GM21529 (cell line): ENCODE data around the gene SLC1A3.

Source experiments
- ATAC-seq: cut with Tn5 transposase; IDR thresholded peaks from one replicate; pipeline ENCODE4 v1.9.1; 2021; ENCODE audit not compliant: unreplicated experiment

Gene SLC1A3

GRCh38 chr5:36654564-36654963 lies 48.2 kb downstream of the SLC1A3 start:
- no peak for ATAC-seq

- ATAC-seq, result no peak
Observed at GRCh38 chr5:36655161-36655560, 48.8 kb downstream of the SLC1A3 start.

GRCh38 chr5:36656556-36656955 lies 50.1 kb downstream of the SLC1A3 start:
- no peak for ATAC-seq

GRCh38 chr5:36657563-36657995 lies 51.2 kb downstream of the SLC1A3 start:
- ATAC-seq, result no peak

- ATAC-seq, result no peak
Observed at GRCh38 chr5:36658038-36658756, 51.8 kb downstream of the SLC1A3 start.

- no peak for ATAC-seq
Observed at GRCh38 chr5:36659411-36659810, 53.0 kb downstream of the SLC1A3 start.

- no peak for ATAC-seq
Observed at GRCh38 chr5:36660397-36661049, 54.1 kb downstream of the SLC1A3 start.

GRCh38 chr5:36661456-36662220 lies 55.2 kb downstream of the SLC1A3 start:
- ATAC-seq, result no peak

GRCh38 chr5:36662291-36662851 lies 56.0 kb downstream of the SLC1A3 start:
- ATAC-seq, result no peak

GRCh38 chr5:36664766-36665165 lies 58.4 kb downstream of the SLC1A3 start:
- ATAC-seq, result no peak

- no peak for ATAC-seq
Observed at GRCh38 chr5:36665628-36666027, 59.2 kb downstream of the SLC1A3 start.

- ATAC-seq, result no peak
Observed at GRCh38 chr5:36666274-36666673, 59.9 kb downstream of the SLC1A3 start.

- ATAC-seq, result no peak
Observed at GRCh38 chr5:36666986-36667385, 60.6 kb downstream of the SLC1A3 start.

GRCh38 chr5:36667824-36668223 lies 61.4 kb downstream of the SLC1A3 start:
- ATAC-seq, result no peak

GRCh38 chr5:36669015-36669651 lies 62.7 kb downstream of the SLC1A3 start:
- ATAC-seq, result no peak

GRCh38 chr5:36670548-36670947 lies 64.1 kb downstream of the SLC1A3 start:
- no peak for ATAC-seq

GRCh38 chr5:36675282-36675681 lies 68.9 kb downstream of the SLC1A3 start:
- ATAC-seq, result no peak

GRCh38 chr5:36679221-36679989 lies 73.0 kb downstream of the SLC1A3 start:
- no peak for ATAC-seq

GRCh38 chr5:36680066-36680465 lies 73.7 kb downstream of the SLC1A3 start:
- no peak for ATAC-seq

GRCh38 chr5:36681711-36682110 lies 75.3 kb downstream of the SLC1A3 start:
- ATAC-seq, result no peak
